ENCODE data around the gene MACO1. TPM values are rescaled to one million over a fixed set of nuclear protein-coding genes. Genes with fewer than 3 reads are reported as not detected.

MACO1 gene
- total RNA-seq, 1 donor from 2014 or later: 39.4 TPM

DNA sequence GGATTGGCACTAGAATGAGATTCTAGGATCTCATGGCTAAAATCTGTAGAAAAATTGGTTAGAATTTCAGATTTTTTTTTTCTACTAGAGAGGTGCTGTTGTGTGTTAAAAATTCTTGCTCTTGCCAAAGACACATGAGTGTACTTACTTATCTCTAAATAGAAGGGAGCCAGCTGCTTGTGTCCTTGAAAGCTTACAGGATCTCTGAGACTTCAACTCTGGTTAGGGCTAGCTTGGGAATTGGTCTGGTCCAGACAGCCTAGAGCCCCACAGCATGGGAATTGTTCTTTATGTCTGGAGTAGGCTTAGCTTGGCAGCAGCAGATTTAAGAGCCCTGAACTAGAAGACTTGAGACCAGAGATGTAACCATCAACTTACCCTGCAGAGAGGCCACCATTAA lies 37.3 kb downstream of the MACO1 start:
- TF ChIP-seq, protein P1, sequence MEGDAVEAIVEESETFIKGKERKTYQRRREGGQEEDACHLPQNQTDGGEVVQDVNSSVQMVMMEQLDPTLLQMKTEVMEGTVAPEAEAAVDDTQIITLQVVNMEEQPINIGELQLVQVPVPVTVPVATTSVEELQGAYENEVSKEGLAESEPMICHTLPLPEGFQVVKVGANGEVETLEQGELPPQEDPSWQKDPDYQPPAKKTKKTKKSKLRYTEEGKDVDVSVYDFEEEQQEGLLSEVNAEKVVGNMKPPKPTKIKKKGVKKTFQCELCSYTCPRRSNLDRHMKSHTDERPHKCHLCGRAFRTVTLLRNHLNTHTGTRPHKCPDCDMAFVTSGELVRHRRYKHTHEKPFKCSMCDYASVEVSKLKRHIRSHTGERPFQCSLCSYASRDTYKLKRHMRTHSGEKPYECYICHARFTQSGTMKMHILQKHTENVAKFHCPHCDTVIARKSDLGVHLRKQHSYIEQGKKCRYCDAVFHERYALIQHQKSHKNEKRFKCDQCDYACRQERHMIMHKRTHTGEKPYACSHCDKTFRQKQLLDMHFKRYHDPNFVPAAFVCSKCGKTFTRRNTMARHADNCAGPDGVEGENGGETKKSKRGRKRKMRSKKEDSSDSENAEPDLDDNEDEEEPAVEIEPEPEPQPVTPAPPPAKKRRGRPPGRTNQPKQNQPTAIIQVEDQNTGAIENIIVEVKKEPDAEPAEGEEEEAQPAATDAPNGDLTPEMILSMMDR (IDR thresholded peaks at IDR 0.05): no peak
- Mint-ChIP-seq H3K27ac (ENCODE audit: unreplicated experiment) (no peak overlapping the region), H3K4me1 (ENCODE audit: low read depth) (peaks cover 18% of the 10 kb centered on the region), H3K27me3 (ENCODE audit: low read depth) (no peaks in the 10 kb centered on the region), H3K4me3 (ENCODE audit: unreplicated experiment) (no peak overlapping the region), H3K9me3 (ENCODE audit: low read depth) (no peaks in the 10 kb centered on the region), H3K36me3 (ENCODE audit: low read depth) (peaks cover 3% of the 10 kb centered on the region)
- no peak for DNase-seq (ENCODE audit: low spot score)

DNA sequence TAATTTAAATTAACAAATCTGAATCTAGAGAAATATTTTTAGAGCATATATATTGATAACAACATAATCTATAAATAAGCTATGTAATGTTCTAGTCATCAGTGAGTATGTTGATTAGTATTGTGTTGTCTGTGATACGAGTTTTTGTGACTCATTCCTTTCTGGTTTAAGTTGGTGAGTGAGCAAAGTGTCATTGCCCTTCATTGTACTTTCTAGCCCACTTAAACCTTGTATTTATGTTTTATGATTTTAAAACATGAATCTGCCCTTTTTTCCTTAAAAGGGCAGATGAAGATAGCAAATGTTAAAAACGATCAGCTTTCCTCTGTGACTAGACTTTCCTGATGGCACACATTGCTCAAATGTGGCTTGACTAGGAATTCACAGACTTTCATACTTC lies 38.5 kb downstream of the MACO1 start:
- Mint-ChIP-seq H3K4me1 (ENCODE audit: low read depth) (peaks cover 14% of the 10 kb centered on the region), H3K4me3 (ENCODE audit: unreplicated experiment) (no peak overlapping the region), H3K36me3 (ENCODE audit: low read depth) (peaks cover 7% of the 10 kb centered on the region), H3K27me3 (ENCODE audit: low read depth) (no peaks in the 10 kb centered on the region), H3K27ac (ENCODE audit: unreplicated experiment) (no peak overlapping the region), H3K9me3 (ENCODE audit: low read depth) (no peaks in the 10 kb centered on the region)
- TF ChIP-seq, protein P1 (IDR thresholded peaks at IDR 0.05): no peak
- no peak for DNase-seq (ENCODE audit: low spot score)

DNA sequence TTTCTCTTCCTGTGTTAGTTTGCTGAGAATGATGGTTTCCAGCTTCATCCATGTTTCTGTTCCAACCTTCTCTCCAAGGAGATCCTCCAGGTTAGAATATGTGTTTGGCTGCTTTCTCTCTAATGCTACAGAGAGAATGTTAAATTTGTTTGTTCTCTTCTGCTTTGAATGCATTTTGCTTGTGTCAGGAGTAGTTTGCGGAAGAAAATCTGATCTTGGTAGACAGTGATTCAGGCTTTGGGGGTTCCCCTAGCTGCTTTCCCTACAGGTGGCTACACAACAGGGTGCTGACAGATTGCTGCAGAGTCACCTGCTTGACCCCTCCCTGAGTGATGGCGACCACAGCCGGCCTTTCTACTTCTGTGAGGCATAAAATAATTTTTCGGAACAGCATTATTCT lies 41.8 kb downstream of the MACO1 start:
- no peak for DNase-seq (ENCODE audit: low spot score)
- Mint-ChIP-seq H3K4me1 (ENCODE audit: low read depth) (peaks cover 20% of the 10 kb centered on the region), H3K9me3 (ENCODE audit: low read depth) (no peaks in the 10 kb centered on the region), H3K36me3 (ENCODE audit: low read depth) (peaks cover 7% of the 10 kb centered on the region), H3K4me3 (ENCODE audit: unreplicated experiment) (no peak overlapping the region), H3K27ac (ENCODE audit: unreplicated experiment) (peak overlapping the region; percentile 1), H3K27me3 (ENCODE audit: low read depth) (no peaks in the 10 kb centered on the region)
- TF ChIP-seq, protein P1 (IDR thresholded peaks at IDR 0.05): no peak

DNA sequence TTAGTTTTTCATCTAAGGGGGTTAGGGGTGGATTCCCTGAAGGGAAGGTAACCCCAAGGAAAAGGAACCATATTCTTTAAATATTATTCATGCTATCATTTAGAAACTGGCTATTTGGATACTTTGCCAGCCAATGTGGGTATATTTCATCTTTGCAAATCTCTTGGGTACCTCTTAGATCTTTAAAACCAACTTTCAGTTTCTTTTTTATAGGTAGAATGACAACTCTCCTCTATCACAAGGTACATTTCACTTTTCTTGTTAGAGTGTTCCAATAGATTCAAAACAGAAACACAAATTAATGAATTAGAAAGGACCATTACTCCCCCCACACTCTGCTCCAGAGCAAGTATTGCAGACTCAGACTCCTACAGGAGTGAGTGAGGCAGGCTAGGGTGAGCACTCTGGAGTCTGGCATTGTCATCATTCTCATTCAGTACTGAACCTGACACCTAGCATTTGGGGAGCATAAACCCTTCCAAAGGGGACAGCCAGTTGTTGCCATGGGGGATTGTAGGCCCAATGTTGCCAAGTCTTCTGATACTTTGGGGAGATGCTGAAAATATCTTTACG lies 43.0 kb downstream of the MACO1 start:
- Mint-ChIP-seq H3K27ac (ENCODE audit: unreplicated experiment) (no peak overlapping the region), H3K4me3 (ENCODE audit: unreplicated experiment) (no peak overlapping the region), H3K36me3 (ENCODE audit: low read depth) (peaks cover 7% of the 10 kb centered on the region), H3K9me3 (ENCODE audit: low read depth) (no peaks in the 10 kb centered on the region), H3K4me1 (ENCODE audit: low read depth) (peaks cover 17% of the 10 kb centered on the region), H3K27me3 (ENCODE audit: low read depth) (no peaks in the 10 kb centered on the region)
- TF ChIP-seq, protein P1 (IDR thresholded peaks at IDR 0.05): no peak
- no peak for DNase-seq (ENCODE audit: low spot score)

DNA sequence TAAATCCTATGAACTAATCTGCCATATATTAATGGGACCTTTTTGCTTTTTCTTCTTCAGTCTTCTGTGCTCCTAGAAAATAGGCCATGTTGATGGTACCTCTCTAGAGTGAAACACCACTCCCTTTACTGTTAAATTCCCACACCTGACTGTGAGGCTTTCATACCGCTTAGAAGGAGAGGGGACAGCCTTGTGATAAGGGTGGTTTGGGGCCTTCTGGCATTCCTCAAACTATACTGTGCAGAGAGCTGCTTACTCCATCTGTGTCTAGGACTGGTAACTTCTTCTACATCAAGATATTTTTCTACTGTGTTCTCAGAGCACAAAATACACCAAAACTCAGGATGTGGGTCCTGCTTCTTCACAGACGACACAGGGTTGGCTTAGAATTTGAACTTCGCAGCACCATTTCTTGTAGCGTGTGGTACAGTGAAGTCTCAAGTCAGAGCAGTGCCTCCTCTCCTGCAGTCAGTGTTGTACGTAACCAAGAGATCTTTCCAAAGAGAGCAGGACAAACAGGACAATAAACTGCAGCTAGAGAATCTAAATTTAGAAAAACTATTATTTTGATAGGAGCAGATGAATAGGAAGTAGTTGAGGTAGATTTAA lies 43.8 kb downstream of the MACO1 start:
- H3K4me3 Mint-ChIP-seq (ENCODE audit: unreplicated experiment): no peak overlapping the region
- H3K27ac Mint-ChIP-seq (ENCODE audit: unreplicated experiment): peak overlapping the region; percentile 15

More for the DNA sequence above, 43.8 kb downstream of the MACO1 start:
- Mint-ChIP-seq H3K36me3 (ENCODE audit: low read depth) (peaks cover 7% of the 10 kb centered on the region), H3K4me1 (ENCODE audit: low read depth) (peaks cover 17% of the 10 kb centered on the region), H3K9me3 (ENCODE audit: low read depth) (no peaks in the 10 kb centered on the region), H3K27me3 (ENCODE audit: low read depth) (no peaks in the 10 kb centered on the region)
- no peak for DNase-seq (ENCODE audit: low spot score)
- TF ChIP-seq, protein P1 (IDR thresholded peaks at IDR 0.05): no peak

Measured in chondrocyte (in vitro differentiated cells).